HG02981 (cell line): ENCODE measurements around the gene FAM240A.

Source experiments
- ATAC-seq: cut with Tn5 transposase; IDR thresholded peaks from one replicate; pipeline ENCODE4 v1.9.1; 2021; ENCODE audit warnings: mild to moderate bottlenecking, moderate library complexity; ENCODE audit not compliant: unreplicated experiment

FAM240A gene

GRCh38 chr3:46619845-46620778, 7.8 kb downstream of the FAM240A start:
- no peak for ATAC-seq

- ATAC-seq, result no peak
Observed at GRCh38 chr3:46624533-46624932, 12.2 kb downstream of the FAM240A start.

- ATAC-seq, result no peak
Observed at GRCh38 chr3:46624975-46625490, 12.7 kb downstream of the FAM240A start.

- no peak for ATAC-seq
Observed at GRCh38 chr3:46626039-46626438, 13.7 kb downstream of the FAM240A start.

GRCh38 chr3:46627078-46627477, 14.8 kb downstream of the FAM240A start:
- no peak for ATAC-seq

- ATAC-seq, result no peak
Observed at GRCh38 chr3:46628901-46629369, 16.6 kb downstream of the FAM240A start.

GRCh38 chr3:46629551-46630517, 17.5 kb downstream of the FAM240A start:
- peak; percentile 76 for ATAC-seq

- ATAC-seq, result no peak
Observed at GRCh38 chr3:46632792-46633191, 20.5 kb downstream of the FAM240A start.

GRCh38 chr3:46634856-46635255, 22.5 kb downstream of the FAM240A start:
- ATAC-seq, result no peak

GRCh38 chr3:46639221-46639620, 26.9 kb downstream of the FAM240A start:
- ATAC-seq, result no peak

- ATAC-seq, result no peak
Observed at GRCh38 chr3:46640927-46641326, 28.6 kb downstream of the FAM240A start.

- ATAC-seq, result no peak
Observed at GRCh38 chr3:46642971-46643370, 30.6 kb downstream of the FAM240A start.

- no peak for ATAC-seq
Observed at GRCh38 chr3:46643701-46644100, 31.4 kb downstream of the FAM240A start.

- ATAC-seq, result no peak
Observed at GRCh38 chr3:46646700-46647099, 34.4 kb downstream of the FAM240A start.

GRCh38 chr3:46648096-46648495, 35.8 kb downstream of the FAM240A start:
- no peak for ATAC-seq

- no peak for ATAC-seq
Observed at GRCh38 chr3:46649436-46649835, 37.1 kb downstream of the FAM240A start.

GRCh38 chr3:46651084-46651483, 38.8 kb downstream of the FAM240A start:
- no peak for ATAC-seq

- no peak for ATAC-seq
Observed at GRCh38 chr3:46655271-46655670, 42.9 kb downstream of the FAM240A start.

GRCh38 chr3:46656778-46657556, 44.6 kb downstream of the FAM240A start:
- no peak for ATAC-seq

- no peak for ATAC-seq
Observed at GRCh38 chr3:46659285-46659684, 47.0 kb downstream of the FAM240A start.
